SK-N-MC (cell line): ENCODE measurements around the gene MEOX1.

ENCODE experiments used
- EZH2 ChIP-seq: fragments of 200-600 bp; sonication (generic); IDR thresholded peaks from one replicate; pipeline ENCODE4 v1.6.1; 2017; ENCODE audit warnings: antibody characterized with exemption
- POLR2AphosphoS5 ChIP-seq: IDR thresholded peaks from 2 replicates; pipeline ENCODE4 v1.6.1; 2012; ENCODE audit warnings: mild to moderate bottlenecking, low read depth, low read length, borderline replicate concordance

GRCh38 chr17:43603321-43603720 lies 58.4 kb downstream of the MEOX1 start:
- TF ChIP-seq POLR2AphosphoS5 (no peak), EZH2 (no peak)
